GM21786 (cell line): ENCODE results near the gene GJA3.
"Not testable (repeated sequence)": the region's sequence is repeated elsewhere in the genome, so short reads cannot be mapped to it uniquely, and the experiment has no call there.

ENCODE experiments used
- ATAC-seq: cut with Tn5 transposase; IDR thresholded peaks from one replicate; pipeline ENCODE4 v1.9.1; 2021; ENCODE audit not compliant: unreplicated experiment

The GJA3 gene

DNA sequence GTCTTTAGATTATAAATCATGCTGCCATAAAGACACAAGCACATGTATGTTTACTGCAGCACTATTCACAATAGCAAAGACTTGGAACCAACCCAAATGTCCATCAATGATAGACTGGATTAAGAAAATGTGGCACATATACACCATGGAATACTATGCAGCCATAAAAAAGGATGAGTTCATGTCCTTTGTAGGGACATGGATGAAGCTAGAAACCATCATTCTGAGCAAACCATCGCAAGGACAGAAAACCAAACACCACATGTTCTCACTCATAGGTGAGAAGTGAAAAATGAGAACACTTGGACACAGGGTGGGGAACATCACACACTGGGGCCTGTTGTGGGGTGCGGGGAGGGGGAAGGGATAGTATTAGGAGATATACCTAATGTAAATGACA, 7.6 kb downstream of the GJA3 start:
- ATAC-seq, result not testable (repeated sequence)

DNA sequence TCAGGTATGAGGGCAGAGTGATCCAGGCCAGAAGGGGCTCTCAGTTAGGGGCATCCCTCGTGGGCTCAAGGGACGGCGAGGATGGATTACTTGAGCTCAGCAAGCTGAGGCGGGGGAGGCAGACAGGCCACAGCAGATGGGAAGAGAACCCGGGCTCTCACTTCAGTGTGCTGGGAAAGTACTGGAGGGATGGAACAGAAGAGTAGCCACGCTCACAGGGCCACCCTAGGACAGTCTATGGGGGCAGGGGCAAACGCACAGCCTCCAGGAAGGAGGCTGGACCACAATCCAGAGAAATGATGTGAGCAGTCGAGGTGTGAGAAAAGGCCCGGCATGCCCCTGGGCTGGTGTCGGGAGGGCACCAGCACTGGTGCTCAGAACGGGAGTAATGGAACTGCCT, 9.2 kb downstream of the GJA3 start:
- no peak for ATAC-seq

DNA sequence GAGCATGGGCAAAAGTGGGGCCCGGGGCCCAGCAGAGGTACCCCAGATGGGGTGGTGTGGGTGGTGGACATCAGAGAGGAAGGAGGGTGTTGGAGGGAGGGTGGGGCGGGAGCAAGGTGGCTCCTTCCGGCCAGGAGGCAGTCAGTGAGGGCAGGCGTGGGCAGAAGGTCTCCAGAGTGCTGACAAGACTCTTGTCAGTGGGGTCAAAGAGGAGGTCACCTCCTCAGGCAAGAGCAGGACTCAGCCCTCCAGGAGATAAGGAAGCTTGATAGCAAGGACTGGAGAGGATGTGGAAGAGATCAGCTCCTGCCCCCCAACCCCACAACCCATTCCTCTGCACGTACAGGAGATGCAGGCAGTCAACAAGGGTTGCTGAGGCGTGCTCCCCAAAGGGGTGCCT, 9.8 kb downstream of the GJA3 start:
- ATAC-seq, result no peak

DNA sequence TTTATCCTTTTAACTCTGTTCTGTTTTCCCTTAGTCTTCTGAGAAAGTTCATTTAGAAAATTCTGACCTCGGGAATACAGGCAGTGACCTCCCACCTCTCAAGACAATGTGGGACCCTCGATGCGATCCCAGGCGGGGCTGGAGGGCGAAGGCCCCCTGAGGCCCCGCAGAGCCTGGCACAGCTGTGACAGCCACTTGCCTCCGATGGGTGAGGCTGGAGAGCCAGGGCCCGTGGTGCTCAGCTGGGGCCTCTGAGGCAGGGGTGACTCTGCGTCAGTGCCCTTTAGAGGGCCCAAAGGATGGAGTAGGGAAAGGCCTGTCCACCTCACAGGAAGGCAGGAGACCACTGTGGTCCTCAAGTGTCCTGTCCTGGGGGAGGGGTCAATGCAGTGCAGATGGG, 10.3 kb downstream of the GJA3 start:
- ATAC-seq, result no peak

DNA sequence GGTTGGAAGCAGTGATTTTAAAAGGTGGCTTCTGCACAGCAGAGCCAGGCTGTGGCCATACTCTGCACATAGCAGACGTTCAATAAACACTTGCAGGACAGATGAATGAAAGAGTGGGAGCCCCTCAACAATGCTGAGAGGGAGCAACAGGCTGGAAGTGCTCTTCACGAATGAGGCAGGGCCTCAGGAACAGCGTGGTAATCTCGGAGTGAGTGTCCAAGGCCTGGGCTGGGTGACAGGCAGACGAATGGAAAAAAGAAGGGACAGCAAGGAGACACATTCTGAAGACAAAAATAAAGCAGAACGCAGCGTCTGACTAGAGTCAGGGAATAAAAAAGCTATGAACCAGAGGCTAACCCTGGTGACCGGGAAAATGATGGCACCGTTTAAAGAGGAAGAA, 11.1 kb downstream of the GJA3 start:
- no peak for ATAC-seq

DNA sequence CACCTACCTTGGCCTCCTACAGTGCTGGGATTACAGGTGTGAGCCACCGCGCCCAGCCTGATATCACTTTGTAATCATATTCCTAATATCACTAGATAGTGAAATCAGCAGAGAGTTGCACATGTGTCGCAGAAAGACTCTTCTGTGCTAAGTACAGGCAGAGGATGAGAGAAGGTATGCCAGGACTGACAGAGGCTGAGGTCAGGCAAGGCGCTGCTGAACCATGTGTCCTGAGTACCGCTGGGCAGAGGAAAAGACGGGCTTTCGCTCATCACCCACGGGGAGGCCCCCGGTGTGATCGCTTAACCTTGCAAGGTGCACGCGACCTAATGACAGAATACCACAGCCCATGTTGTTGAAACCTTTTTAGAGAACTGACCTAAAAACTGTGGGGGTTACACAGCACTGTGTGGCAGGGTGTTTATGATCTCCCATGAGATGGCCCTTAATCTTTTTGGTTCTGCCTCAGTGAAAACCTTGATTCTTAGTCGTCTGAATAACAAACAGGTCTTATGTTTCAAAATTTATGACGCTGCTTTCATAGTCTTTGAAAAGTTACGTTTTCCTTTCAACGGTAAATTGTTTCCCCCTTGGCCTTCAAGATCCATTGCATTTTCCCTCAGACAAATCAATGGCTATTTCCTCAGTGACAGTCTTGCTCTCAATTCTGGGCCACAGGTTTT, 12.2 kb downstream of the GJA3 start:
- no peak for ATAC-seq

DNA sequence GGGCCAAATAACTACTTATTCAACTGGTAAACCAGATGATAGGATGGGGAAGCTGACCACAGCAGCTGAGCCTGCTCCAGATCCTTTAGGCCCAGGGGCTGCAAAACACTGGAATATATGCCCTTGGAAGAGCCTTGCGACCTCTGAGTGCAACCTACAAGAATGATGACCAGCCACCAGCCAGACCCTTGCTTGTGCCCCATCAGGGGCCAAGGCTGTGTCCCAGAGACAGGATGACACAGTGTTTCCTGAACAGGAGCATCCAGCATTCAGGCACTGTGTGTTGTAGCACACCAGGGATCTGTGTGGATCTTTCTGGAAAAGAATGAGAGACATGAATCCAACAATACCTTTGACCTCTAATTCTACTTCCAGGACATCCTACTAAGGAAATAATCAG, 14.5 kb downstream of the GJA3 start:
- ATAC-seq, result no peak

DNA sequence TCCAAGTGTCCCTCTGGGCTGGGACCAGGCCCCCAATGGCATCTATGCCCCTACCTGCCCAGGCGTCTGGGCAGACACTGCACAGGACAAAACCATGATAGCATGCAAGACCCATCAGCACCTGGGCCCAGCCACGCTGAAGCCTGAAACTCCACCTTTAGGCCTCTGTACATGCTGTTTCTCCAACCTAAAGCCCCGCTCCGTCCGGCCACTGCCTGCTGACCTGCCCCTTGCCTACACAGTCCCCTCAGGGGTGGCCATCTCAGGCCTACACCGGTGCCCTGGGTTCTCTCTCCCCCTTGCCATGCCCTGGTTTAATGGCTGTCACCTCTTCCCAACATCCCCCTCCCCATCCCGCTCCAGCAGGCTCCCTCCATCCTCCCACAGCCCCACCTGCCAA, 15.3 kb downstream of the GJA3 start:
- no peak for ATAC-seq

DNA sequence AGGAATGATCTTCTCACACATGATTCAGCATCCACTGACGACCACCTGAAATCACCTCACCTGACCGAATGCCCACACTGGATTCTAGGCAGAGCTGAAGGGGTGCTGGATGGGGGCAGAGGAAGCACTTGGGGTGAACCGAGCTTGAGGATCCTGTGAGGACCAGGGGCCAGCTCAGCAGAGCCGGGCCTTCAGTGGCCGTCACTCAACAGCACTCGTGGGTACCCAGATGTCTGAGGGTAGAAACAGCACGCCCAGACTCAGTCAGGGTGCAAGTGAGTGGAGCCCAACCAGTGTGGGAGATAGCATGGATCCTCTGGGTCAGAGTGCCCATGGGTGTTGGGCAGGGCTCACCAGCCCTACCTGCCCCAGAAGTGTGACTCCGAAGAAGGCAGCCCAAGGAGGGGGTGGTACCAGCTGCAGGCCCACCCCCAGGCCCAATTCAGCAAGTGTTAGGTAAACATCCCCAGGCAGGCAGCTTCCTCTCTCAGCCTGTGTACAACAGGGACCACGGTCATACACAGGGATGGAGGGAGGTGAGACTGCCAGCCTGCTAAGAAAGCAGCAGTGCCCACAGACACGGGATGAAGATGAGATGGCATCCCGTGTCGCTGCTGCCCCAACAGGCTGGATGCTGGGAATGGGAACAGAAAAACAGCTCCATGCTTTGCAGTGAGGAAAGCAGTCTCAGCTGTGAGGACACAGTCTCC, 16.6 kb downstream of the GJA3 start:
- no peak for ATAC-seq

DNA sequence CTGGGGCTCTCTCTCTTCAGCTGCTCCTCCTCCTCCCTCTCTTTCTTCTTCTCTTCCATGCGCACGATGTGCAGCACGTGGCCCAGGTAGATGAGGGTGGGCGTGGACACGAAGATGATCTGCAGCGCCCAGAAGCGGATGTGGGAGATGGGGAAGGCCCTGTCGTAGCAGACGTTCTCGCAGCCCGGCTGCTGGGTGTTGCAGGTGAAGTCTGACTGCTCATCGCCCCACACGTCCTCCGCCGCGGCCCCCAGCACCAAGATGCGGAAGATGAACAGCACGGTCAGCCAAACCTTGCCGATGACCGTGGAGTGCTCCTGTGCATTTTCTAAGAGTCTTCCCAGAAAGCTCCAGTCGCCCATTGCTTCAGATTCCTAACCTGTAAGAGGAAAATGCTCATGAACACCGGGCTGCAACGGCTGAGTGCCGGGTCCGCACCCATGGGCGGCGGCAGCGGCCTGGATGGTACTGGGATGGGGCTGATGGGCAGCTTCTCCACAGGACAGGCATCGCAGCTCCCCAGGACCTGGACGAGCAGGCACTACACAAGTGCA, 17.8 kb downstream of the GJA3 start:
- ATAC-seq, result no peak

DNA sequence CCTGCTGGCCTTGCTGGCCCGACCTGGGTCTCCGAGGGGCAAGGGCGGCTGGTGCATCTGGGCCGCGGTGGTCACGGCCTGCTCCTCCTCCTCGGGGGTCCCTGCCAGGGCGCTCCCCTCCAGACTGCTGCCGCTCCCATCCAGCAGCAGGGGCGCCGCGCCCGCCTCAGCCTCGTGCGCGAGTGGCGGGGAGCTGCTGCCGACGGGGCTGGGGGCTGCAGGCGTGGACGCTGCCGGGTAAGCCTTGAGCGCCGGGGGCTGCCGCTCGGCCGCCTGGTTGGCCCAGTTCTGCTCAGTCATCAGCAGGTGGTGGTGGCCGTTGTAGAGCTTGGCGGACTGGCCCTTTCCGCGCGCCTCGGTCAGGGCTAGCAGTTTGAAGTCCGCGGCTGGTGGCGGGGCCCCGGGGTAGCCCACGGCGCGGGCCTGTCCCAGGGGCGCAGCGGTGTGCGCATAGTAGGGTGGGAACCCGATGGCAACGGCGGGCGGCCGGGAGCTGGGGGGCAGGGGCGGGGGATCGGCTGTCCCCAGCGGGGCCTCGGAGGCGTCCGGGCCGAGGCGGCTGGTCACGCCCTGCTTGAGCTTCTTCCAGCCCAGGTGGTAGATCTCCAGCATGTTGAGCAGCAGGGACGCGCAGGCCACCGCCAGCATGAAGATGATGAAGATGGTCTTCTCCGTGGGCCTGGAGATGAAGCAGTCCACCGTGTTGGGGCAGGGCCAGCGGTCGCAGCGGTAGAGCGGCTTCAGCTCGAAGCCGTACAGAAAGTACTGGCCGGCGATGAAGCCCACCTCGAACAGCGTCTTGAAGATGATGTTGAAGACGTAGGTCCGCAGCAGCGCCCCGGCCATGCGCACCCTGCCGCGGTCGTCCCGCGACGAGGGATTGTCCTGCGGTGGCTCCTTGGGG, 18.6 kb downstream of the GJA3 start:
- ATAC-seq, result no peak

DNA sequence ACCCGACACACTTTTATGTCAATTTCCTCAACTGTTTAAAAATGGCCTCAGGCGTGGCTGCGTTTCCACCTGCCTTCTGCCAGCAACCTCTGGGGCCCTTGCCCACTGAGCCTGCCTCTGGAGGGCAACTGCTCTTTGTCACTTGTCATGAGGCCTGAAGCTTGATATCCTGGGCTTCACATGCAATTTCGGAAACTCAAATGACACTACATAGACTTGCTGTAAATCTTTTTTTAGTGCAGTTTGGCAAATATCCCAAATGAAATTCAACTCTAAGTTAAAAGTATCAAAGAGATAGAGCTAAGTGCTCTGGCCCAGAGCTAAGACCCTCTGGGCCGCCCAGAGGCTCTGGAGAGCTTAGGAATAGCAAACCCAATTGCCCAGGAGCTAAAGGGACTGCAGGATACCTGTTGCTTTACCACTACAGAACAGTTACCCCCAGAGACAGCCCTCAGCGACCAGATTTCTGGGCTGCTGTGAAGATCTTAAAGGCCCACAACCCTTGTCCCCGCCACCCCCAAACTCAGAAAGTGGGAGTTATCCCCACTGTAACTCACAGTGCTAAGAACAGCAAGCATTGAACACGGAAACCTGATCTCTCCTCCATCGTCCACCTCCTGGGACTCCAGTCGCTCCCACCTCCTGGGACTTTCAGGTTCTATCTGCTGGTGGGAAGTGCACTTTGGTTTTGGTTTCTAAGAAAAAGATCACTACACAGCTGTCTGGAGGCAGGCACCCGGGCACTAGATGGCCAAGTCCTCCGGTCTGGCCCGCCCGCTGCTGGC, 19.4 kb downstream of the GJA3 start:
- no peak for ATAC-seq

DNA sequence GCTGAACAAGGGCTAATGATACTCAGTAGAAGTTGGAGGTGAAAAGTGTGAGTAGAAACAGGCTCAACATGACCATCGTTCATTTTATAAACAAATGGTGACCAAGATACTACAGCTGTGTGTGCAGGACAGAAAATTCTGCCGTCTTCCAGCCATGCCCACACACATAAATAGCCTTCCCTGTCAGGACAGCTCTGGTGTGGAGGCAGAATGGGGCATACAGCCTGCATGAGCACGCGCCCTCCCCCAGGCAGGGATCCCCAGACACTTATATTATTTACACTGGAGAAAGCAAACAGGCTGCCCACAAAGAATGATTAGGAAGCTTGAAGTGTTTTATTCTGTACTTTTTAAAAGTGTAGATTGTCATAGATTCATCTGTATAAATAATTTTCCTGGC, 20.4 kb downstream of the GJA3 start:
- no peak for ATAC-seq

DNA sequence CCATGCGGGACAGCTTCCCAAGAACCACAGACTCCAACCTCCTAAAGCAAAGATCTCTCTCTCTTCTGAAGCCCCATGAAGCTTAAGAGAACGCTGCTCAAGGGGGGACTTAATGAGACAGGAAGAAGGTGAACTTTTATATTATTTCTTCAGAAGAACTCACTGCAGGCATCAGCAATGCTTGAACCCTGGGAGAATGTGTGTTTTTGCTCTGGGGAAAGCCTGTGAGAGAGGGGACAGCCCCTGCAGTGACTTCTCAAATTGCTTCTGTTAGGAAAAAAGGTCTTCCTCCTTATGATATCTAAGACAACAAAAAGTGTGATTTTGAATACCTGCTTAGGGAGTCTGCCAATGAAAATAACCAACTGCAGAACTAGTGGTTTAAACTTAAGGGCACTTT, 23.0 kb downstream of the GJA3 start:
- ATAC-seq, result no peak

DNA sequence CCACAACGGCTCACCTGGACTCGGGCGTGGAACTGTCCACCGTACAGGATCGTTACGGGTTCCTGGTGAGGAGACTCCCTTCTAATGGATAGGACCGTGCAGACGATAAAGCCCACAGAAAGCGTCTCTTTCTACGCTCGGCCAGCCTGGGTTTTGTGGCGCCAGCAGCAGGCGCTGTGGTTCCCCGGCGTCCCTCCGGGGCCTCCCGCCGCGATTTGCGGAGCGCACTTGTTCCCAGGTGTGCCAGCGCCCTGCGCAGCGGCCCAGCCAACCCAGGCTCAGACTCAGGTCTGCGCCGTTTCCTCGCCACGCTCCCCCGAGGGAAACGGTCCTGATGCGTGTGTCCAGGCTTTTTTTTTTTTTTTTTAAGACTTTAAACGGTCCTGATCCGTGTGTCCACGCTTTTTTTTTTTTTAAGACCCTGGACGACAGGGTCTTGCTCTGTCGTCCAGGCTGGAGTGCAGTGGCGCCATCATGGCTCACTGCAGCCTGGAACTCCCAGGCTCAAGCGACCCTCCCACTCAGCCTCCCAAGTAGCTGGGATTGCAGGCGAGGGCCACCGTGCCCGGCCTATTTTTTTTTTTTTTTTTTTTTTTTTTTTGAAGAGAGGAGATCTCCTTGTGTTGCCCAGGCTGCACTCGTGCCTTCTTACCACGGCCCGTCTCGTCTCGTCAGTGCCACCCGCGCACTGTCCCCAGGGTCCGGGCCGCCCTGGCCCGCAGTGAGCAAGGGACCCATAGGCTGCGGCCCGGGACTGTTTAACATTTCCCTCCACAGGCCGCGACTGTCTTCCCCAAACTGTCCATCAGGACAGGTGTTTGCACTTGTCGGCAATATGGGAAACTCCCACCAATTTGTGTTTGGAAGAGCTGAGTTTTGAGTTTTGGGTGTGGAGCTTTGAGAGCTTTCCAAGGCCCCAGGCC, 23.8 kb downstream of the GJA3 start:
- ATAC-seq, result no peak

DNA sequence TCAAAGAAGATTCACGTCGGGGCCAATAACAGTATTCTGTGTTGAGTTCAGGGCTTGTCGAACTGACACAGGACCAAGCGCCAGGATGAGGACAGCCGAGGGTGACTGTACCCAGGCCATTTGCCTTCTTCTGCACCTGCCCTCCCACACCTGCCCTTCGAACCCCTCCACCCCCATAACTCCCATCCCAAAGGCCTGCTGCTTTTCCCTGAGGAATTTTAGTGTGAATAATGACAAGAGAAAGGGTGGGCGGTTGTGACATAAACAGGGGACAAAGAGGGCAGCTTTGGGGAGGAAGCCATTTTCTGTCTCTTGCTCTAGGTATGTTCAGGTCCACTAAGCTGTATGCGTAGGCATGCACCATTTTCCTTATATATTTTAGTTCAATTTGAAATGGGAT, 26.1 kb downstream of the GJA3 start:
- ATAC-seq, result no peak

DNA sequence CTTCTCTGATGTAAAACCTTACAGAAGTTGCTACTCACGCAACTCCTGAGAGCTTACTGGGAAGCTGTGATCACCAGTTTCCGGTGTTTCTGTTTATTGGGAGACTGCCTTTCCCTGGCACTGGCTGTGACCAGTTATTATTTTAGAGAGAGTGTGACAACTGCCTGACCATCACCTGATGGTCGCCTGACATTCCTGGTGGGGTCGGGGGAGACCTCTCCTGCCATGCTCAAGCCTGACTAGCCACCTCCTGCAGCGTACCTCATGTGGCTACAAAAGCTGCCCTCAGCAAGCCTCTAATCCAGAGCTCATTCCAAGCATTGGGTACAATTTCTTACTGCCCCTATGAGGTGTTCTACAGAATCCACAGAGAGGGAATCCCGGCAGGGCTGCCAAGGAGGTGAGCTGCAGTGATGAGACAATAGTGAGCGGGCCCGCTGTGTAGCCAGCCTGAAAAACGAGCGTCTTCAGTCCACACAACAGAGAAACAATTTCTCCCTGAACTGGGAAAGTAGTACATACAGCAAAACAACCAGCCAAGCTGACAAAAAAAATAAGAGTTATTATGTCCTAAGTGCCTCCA, 28.7 kb downstream of the GJA3 start:
- ATAC-seq, result no peak

DNA sequence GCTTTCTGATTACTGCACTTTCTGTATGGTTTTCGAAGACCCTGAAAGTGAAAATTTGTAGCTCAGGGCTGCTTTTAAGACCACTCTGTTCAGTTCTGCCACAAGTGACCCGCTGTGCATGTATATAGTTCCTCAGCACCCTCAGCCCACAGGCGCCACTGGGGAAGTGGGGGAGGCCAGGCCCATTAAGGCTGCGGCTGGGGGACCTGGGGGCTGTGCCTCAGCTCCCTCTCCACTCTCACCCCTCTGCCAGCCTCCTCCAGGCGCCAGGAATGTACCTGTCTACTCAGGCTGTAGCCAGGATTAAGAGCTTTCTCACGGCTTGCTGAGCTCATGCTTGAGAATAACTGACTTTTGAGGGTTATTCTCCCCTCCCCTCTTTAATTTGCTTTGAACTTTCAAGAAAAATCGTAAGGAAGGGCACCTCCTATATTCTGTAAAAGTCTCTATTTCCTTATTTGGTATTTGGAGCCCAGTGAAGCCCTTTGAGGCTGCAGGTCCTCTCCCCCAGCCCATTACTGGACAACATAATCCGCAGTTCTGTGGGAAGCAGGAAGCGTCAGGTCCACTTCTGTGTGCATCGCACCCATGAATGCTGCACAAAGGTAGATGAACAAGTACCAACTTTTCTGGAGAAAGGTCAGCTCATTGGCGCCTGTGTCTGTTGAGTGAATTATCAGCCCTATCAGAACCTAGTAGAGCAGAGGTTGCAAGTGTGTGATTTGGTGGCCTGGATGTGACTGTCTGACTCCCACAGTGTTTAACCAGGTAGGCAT, 29.6 kb downstream of the GJA3 start:
- ATAC-seq, result no peak

DNA sequence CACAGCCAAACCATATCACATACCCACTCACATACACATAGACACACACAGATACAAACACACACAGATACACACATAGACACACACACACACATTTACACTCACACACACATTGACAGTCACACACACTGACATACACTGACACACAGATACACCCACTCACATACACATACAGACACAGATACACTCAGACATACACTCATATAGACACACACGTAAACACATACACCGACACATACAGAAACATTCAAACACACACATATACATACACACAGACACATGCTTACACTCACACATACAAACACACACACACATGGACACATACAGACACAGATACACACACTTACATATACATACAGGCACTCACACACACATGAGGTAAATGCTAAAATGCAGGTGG, 30.2 kb downstream of the GJA3 start:
- ATAC-seq, result no peak
